Stimulated activated naive B cell treated with anti-CD40 and anti-IgM and Interleukin-4, amounts not matched to agents 10 μg/mL and 1 μg/mL and 100 μg/mL, for 72 hours (primary cell): Measurements from ENCODE around the gene FAM24B.
"Not testable (repeated sequence)": the region's sequence is repeated elsewhere in the genome, so short reads cannot be mapped to it uniquely, and the experiment has no call there.

Experiments
- ATAC-seq, 2 donors: fragments of 150-1000 bp; cut with Tn5 transposase; replicated peaks; 2 replicates each; pipeline ENCODE4 v1.10.0; 2021; ENCODE audit warnings: moderate library complexity in 1 of 2
- DNase-seq: peaks from one replicate; pipeline ENCODE4 v3.0.0; 2021
- H3K27ac Mint-ChIP-seq: one replicate; pipeline ENCODE4 v1.8.0; 2022; ENCODE audit warnings: mild to moderate bottlenecking, mixed read lengths
- H3K27me3 Mint-ChIP-seq, 2 donors: one replicate each; pipeline ENCODE4 v1.8.0; 2022; ENCODE audit warnings: mixed read lengths in 2 of 2
- H3K36me3 Mint-ChIP-seq, 2 donors: one replicate each; pipeline ENCODE4 v1.8.0; 2022; ENCODE audit warnings: mixed read lengths in 2 of 2, mild to moderate bottlenecking in 1 of 2
- H3K4me1 Mint-ChIP-seq, 2 donors: one replicate each; pipeline ENCODE4 v1.8.0; 2022; ENCODE audit warnings: mixed read lengths in 2 of 2, mild to moderate bottlenecking in 1 of 2
- H3K4me3 Mint-ChIP-seq, 2 donors: one replicate each; pipeline ENCODE4 v1.8.0; 2022; ENCODE audit warnings: mild to moderate bottlenecking in 2 of 2, mixed read lengths in 2 of 2, moderate library complexity in 1 of 2
- H3K9me3 Mint-ChIP-seq, 2 donors: one replicate each; pipeline ENCODE4 v1.8.0; 2022; ENCODE audit warnings: mixed read lengths in 2 of 2, mild to moderate bottlenecking in 1 of 2

Gene FAM24B, protein sequence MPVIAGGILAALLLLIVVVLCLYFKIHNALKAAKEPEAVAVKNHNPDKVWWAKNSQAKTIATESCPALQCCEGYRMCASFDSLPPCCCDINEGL

DNA sequence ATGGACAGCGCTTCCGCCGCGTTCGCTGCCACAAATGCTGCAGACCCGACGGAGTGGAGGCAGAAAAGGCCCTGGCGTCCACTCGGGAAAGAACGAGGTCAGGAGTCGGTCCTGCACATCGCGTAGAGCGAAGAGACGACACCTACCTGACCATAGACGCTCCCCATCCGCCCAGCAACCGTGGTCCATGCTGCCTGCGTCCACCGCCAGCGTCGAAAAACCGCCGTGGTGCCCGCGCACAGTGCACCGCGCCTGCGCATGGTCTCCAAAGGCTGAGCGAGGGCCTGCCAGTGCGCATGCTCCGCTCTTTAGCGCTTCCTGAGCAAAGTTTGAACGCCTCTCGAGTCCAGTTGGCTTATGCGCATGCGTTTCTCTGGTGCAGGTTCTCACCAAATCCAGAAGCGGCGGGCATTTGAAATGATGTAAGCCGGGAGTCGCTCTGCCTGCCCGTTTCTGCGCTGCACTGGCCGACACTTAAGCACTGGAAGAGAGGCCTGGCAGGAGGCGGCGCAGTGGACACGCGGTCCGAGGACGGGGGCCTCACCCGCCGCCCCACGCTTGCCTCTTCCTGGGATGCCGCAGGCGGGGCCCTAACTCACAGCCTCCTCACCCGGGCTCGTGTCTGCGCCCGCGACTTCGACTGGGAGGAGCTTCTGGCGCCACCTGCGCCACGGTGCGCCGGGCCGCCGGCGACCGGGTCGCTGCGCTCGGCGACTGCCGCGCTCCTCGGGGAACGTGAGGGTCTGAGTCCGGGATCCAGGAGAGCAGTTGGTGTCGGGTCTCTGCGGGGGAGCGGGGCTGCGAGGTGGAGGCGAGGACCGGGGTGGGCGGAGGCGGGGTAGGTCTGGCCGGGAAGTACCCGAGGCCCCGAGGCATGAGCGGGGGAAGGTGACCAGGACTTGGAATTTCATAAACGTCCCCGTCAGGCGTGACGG, at the start of gene FAM24B:
Gene FAM24B, minus strand, starts transcription at position 243 of the 935 bp plus-strand sequence. CDS start 29,066 bp downstream, outside the sequence.
- DNase-seq (peak; percentile 94), ATAC-seq (peak; percentile 79 to 89)
- Mint-ChIP-seq H3K4me1 (peaks cover 32 to 52% of the 10 kb centered on the region in 2 donors), H3K27ac (peak within 1 kb of the TSS; percentile 95), H3K27me3 (no peaks in the 10 kb centered on the region), H3K9me3 (no peaks in the 10 kb centered on the region), H3K36me3 (peaks cover 21 to 29% of the 10 kb centered on the region in 2 donors), H3K4me3 (peak within 1 kb of the TSS; percentile 90 to 98)

DNA sequence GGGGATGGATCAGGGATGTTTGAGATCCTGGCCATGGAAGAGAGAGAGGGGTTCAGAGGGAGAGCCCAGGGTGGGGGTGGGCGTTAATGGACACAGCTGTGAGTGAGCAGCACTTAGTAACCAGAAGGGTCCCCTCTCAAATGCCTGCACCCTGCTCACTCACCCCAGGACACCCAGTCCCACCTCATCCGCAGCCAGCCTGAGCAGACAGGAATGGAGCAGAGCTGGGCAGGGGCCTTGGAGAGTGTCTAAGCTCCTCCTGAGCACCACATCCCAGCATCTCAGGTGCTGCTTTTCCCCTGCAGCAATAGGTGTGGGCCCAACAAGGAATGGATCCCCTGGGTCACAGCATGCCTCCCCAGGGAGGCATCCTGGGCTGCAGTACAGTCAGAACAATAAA, 36.3 kb upstream of the FAM24B start:
- Mint-ChIP-seq H3K27me3 (peaks cover 0 to 9% of the 10 kb centered on the region in 2 donors), H3K9me3 (peaks cover 4 to 5% of the 10 kb centered on the region in 2 donors), H3K4me3 (no peak overlapping the region), H3K36me3 (peaks cover 5 to 6% of the 10 kb centered on the region in 2 donors), H3K4me1 (no peaks in the 10 kb centered on the region), H3K27ac (no peak overlapping the region)
- no peak for DNase-seq
- no peak for ATAC-seq

DNA sequence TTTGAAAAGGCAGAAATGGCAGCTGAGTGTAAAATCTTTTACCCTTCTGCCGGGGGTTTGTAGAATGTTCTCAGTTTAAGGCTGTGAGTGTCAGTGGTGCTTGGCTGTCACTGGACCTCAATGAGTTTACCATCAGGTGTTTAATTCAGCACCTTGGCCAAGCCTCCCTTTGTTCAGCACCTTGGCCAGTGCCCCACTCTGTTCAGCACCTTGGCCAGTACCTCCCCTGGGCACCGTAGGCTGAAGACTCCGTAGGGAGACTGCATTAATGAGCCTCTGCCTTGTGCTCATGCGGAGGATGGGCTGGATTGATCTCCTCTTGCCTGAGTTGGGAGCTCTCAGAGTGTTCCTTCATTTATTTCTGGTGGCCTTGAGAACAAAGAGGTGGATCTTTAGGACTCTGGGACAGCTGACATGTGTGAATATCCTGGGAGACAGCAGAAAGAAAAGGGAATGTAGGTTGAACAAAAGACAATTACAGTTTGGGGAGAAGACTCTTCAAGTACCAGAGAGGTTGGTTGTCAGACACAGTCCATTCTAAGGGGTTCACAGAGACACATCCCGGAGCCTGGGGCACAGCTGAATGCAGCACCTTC, 32.6 kb upstream of the FAM24B start:
- H3K9me3 Mint-ChIP-seq: peaks cover 0 to 5% of the 10 kb centered on the region in 2 donors
- no peaks in the 10 kb centered on the region for H3K36me3 Mint-ChIP-seq
- no peak overlapping the region for H3K4me3 Mint-ChIP-seq
- peaks cover 8 to 22% of the 10 kb centered on the region in 2 donors for H3K27me3 Mint-ChIP-seq
- ATAC-seq: peak; percentile 44 to 52
- no peaks in the 10 kb centered on the region for H3K4me1 Mint-ChIP-seq
- DNase-seq: peak; percentile 4
- no peak overlapping the region for H3K27ac Mint-ChIP-seq

DNA sequence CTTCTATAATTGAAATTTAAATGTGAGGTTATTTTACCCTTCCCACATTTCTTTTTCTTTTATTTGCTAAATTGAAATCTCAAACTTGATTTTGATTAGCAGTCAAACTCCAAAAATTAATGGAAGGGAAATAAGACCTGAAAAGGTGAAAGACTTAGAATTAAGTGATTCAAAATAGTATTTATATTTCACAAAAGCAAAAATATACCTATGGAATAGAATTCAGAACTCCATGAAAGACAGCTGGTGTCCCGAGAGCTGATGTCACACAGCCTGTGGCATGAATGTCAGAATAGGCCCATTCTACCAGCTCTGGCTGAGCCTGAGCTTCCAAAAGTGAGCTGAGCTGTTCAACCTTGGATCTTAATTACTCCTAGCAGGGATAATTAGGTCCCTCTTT, 30.9 kb upstream of the FAM24B start, which contains the start of gene FAM24A:
Gene FAM24A, plus strand, starts transcription at position 301 of the 400 bp plus-strand sequence. CDS start 1,025 bp downstream, outside the sequence.
- no peak for DNase-seq
- Mint-ChIP-seq H3K9me3 (peaks cover 0 to 2% of the 10 kb centered on the region in 2 donors), H3K4me3 (no peak within 1 kb of the TSS), H3K27me3 (peaks cover 14 to 21% of the 10 kb centered on the region in 2 donors), H3K27ac (no peak within 1 kb of the TSS), H3K36me3 (no peaks in the 10 kb centered on the region), H3K4me1 (no peaks in the 10 kb centered on the region)
- ATAC-seq: no peak

DNA sequence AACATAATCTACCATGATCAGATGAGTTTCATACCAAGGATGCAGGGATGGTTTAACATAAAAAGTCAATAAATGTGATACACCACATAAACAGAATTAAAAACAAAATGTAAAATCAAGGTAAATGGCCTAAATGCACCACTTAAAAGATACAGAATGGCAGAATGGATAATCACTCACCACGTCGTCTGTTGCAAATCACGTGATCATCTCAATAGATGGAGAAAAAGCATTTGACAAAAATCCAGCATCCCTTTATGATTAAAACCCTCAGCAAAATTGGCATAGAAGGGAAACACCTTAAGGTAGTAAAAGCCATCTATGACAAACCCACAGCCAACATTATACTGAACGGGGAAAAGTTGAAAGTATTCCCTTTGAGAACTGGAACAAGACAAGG, 24.5 kb upstream of the FAM24B start:
- not testable (repeated sequence) for H3K4me3 Mint-ChIP-seq, H3K9me3 Mint-ChIP-seq, H3K36me3 Mint-ChIP-seq, H3K27ac Mint-ChIP-seq, DNase-seq, H3K4me1 Mint-ChIP-seq, ATAC-seq
- peaks cover 48 to 53% of the 10 kb centered on the region in 2 donors for H3K27me3 Mint-ChIP-seq

DNA sequence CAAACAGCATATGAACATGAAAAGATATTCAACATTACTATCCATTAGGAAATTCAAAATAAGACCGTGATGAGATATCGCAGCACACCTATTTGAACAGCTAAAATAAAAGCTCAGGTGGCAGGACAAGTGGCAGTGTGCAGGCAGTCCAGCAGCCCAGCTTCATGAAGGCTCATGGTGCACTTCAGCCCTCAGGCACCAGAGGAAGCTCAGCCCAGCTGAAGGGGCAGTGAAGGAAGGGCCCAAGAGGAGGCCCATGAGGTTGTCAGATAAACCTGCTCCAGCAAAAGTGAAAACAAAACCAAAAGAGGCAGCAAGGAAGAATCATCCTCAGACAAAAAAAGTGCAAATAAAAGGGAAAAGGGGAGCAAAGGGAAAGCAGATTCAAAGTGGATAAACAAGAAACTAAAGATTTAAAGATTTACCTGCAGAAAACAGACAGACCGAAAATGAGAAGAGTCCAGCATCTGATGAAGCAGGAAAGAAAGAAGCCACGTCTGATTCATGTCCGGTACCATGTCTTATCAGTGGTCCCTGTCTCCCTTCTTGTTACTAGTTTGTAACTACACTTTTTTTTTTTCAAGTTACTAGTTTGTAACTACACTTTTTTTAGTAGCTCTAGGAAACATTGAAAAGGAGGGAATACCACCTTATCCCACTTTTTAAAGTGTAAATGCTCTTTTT, 15.0 kb upstream of the FAM24B start:
- DNase-seq: no peak
- Mint-ChIP-seq H3K4me3 (no peak overlapping the region), H3K9me3 (no peaks in the 10 kb centered on the region), H3K36me3 (no peaks in the 10 kb centered on the region), H3K27ac (no peak overlapping the region), H3K4me1 (peaks cover 2 to 6% of the 10 kb centered on the region in 2 donors), H3K27me3 (peaks cover 0 to 16% of the 10 kb centered on the region in 2 donors)
- ATAC-seq: no peak

DNA sequence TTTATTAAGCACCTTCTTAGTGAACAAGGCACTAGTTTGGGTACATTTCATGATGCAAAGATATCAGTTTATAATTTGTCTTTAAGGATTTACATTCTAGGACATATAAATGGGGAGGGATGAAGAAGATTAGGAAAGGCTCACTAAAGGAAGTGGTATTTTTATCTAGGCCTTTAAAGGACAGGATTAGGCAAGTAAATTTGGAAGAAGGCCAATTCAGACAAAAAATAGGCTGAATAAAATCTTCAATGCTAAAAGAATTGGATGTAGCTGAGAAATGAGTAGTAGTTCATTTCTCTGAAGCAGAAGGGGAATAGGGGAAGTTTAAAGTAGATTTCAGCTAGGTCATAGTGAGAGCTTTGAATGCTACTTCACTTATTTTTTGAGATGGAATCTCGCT, 4.8 kb upstream of the FAM24B start:
- no peaks in the 10 kb centered on the region for H3K27me3 Mint-ChIP-seq
- DNase-seq (no peak), ATAC-seq (no peak)
- H3K4me1 Mint-ChIP-seq: peaks cover 9 to 14% of the 10 kb centered on the region in 2 donors
- no peak overlapping the region for H3K27ac Mint-ChIP-seq
- H3K36me3 Mint-ChIP-seq: peaks cover 0 to 8% of the 10 kb centered on the region in 2 donors
- no peaks in the 10 kb centered on the region for H3K9me3 Mint-ChIP-seq
- no peak overlapping the region for H3K4me3 Mint-ChIP-seq

DNA sequence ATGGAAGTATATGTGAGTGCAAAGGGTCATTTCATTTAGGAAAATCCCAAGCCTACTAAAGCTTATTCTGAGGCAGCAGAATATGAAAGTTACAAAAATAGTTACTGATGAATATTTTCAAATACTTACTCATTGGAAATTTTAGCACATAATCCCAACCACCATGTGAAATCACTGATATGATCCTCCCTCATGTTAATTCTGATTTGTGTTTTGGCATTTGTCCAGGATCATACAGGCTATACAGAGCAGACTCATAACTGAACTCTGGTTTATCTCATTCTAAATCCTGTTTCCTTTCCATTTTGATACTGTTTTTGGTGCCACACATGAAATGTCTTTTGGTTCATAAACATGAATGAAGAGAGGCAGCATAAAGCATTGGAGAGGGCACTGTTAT, 3.4 kb upstream of the FAM24B start:
- peaks cover 17 to 27% of the 10 kb centered on the region in 2 donors for H3K4me1 Mint-ChIP-seq
- DNase-seq: no peak

DNA sequence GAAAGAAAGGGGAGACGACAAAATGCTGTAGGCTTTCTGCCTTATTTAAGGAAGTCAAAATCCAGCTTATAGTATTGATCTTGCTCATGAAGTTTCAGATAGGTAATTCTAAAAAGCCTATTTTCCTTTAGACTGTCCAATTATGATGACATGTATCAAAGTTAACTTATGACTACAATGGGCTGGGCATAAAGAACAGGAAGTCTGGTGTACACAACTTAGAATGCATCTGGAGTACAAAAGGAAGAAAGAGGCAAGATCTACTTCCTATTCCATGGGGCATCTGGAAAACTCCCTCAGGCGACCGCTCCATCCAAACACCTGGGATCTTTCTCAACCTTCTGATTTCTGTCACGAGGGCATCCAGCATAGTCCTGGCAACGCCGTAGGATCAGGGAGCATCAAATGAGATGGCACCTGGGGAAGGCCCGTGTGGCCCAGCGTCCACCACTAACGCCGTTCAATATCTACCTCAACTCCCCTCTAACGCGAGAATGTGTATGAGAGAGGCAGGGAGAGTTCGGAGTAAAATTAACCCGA, 512 bp downstream of the FAM24B start:
- no peaks in the 10 kb centered on the region for H3K27me3 Mint-ChIP-seq
- no peaks in the 10 kb centered on the region for H3K9me3 Mint-ChIP-seq
- peaks cover 26 to 36% of the 10 kb centered on the region in 2 donors for H3K36me3 Mint-ChIP-seq
- no peak for DNase-seq
- peak overlapping the region; percentile 90 to 98 for H3K4me3 Mint-ChIP-seq
- peak overlapping the region; percentile 95 for H3K27ac Mint-ChIP-seq
- ATAC-seq: peak; percentile 53 to 67
- H3K4me1 Mint-ChIP-seq: peaks cover 33 to 58% of the 10 kb centered on the region in 2 donors

More for the DNA sequence above, 3.4 kb upstream of the FAM24B start:
- Mint-ChIP-seq H3K4me3 (no peak overlapping the region), H3K9me3 (no peaks in the 10 kb centered on the region), H3K27ac (no peak overlapping the region), H3K36me3 (peaks cover 4 to 7% of the 10 kb centered on the region in 2 donors), H3K27me3 (no peaks in the 10 kb centered on the region)
- ATAC-seq: no peak

DNA sequence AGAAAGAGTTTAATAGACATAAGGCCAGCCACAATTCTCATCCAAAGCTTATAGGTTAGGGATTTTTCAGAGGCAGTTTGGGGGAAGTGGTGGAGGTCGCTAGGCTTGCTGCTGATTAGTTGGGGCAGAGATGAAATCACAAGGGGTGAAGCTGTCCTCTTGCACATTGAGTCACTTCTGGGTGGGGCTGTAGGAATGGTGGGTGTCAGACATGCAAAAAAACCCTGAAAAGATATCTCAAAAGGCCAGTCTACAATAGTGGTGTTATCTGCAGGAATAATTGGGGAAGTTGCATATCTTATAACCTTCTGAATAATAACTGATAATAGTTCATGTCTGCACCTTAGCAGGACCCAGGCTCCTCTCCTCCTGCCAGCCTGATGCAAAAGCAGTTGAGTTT, 2.1 kb downstream of the FAM24B start:
- no peak overlapping the region for H3K27ac Mint-ChIP-seq

DNA sequence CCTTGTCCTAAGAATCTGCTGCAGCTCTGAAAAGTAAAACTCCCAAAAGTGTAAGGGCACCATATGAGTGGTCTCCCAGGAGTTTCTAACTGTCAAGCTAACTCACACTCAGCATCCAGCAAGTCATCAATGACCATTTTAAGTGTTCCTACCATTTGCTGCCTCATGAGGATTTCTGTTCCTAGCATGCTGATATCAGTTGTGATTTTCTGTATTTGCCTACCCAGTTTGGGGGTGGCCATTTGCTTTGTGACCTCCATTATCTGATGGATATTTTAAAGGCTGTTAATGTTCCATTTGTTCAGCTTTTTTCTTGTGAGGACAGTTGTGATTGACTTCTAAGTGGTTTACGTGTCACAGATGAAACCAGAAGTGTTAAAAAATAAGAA, 2.9 kb downstream of the FAM24B start:
- H3K4me3 Mint-ChIP-seq: no peak overlapping the region
- no peak for DNase-seq
- H3K4me1 Mint-ChIP-seq: peaks cover 34 to 60% of the 10 kb centered on the region in 2 donors
- H3K36me3 Mint-ChIP-seq: peaks cover 29 to 38% of the 10 kb centered on the region in 2 donors
- no peak for ATAC-seq
- no peaks in the 10 kb centered on the region for H3K27me3 Mint-ChIP-seq
- no peak overlapping the region for H3K27ac Mint-ChIP-seq
- peaks cover 0 to 2% of the 10 kb centered on the region in 2 donors for H3K9me3 Mint-ChIP-seq

More for the DNA sequence above, 2.1 kb downstream of the FAM24B start:
- H3K9me3 Mint-ChIP-seq: no peaks in the 10 kb centered on the region
- H3K4me1 Mint-ChIP-seq: peaks cover 34 to 60% of the 10 kb centered on the region in 2 donors
- no peaks in the 10 kb centered on the region for H3K27me3 Mint-ChIP-seq
- peak in 1 of 2 donors; percentile 11 for ATAC-seq
- H3K4me3 Mint-ChIP-seq: peak overlapping the region in 1 of 2 donors; percentile 10
- H3K36me3 Mint-ChIP-seq: peaks cover 26 to 34% of the 10 kb centered on the region in 2 donors
- DNase-seq: no peak

DNA sequence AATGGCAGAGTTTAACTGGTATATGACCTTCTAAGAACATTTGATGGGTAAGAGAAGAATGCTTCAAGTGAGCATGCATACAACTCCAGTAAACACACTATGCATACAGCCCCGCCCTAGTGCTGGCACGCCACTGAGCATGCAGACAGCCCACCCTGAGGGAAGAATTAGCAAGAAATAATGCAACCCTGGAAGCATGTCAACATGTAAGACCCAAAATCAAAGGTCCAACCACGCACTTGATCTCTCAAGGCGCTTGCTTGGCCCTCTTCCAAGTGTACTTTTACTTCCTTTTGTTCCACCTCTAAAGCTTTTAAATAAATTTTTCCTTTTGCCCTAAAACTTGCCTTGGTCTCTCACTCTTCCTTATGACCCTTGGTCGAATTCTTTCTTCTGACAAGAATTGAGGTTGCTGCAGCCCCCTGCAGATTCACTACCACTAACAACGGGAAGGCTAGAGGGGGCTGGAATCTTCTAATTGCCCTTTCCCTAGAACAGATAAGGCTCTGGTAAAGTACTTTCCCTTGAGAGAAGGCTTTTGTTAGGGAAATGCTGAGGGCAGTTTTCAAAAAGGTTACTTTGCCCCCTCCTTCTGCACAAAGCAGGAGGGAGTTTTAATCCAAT, 3.4 kb downstream of the FAM24B start:
- peaks cover 0 to 2% of the 10 kb centered on the region in 2 donors for H3K9me3 Mint-ChIP-seq
- ATAC-seq: no peak
- peaks cover 29 to 38% of the 10 kb centered on the region in 2 donors for H3K36me3 Mint-ChIP-seq
- no peak for DNase-seq
- no peak overlapping the region for H3K27ac Mint-ChIP-seq
- H3K4me3 Mint-ChIP-seq: no peak overlapping the region
- H3K4me1 Mint-ChIP-seq: peaks cover 34 to 60% of the 10 kb centered on the region in 2 donors
- H3K27me3 Mint-ChIP-seq: no peaks in the 10 kb centered on the region

DNA sequence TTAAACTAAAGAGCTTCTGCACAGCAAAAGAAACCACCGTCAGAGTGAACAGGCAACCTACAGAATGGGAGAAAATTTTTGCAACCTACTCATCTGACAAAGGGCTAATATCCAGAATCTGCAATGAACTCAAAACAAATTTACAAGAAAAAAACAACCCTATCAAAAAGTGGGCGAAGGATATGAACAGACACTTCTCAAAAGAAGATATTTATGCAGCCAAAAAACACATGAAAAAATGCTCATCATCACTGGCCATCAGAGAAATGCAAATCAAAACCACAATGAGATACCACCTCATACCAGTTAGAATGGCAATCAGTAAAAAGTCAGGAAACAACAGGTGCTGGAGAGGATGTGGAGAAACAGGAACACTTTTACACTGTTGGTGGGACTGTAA, 7.4 kb downstream of the FAM24B start:
- H3K4me3 Mint-ChIP-seq, ATAC-seq, H3K27ac Mint-ChIP-seq, DNase-seq, H3K9me3 Mint-ChIP-seq, H3K27me3 Mint-ChIP-seq: not testable (repeated sequence)
- H3K4me1 Mint-ChIP-seq: peaks cover 13 to 39% of the 10 kb centered on the region in 2 donors
- peaks cover 32 to 55% of the 10 kb centered on the region in 2 donors for H3K36me3 Mint-ChIP-seq
